ENCODE data around the gene RLN3. TPM values are rescaled to one million over a fixed set of nuclear protein-coding genes. Genes with fewer than 3 reads are reported as not detected.

RLN3 gene
- total and polyA plus RNA-seq, 10 of the 15 experiments (the other 5 are each of a cell fraction or from before 2014, with no cell fraction given) = not detected

DNA sequence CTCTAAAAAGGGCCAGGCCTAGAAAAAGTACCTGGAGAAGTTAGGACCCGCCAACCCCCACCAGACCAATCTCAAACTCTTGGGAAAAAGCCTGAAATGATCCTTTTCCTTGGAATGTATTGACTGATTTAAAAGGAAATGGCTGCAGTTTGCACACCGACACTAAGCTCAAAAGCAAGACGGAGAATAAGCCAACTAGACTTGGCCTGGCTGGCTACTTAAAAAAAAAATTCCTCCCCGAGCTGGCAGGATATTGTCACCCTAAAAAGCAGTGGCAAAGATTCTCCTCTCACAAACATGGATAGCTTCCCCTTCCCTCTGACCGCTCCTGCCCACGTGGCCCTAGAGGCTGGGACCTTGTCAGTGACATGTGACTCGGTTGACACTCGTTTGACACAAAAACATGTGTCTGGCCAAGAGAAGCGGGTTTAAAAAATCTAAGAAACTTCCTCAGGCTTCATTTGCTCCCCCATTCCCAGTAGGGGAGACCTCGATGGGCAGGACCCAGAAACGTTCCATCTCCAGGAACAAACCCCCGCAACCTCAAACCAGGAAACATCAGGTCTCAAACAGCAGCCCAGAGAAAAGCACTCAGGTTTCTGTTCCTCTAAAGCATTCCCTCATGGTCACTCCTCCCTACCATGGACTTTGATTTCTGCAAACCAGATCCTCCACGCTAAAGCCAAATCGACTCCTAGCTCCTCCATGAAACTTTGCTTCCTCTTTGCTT is 23.2 kb upstream of the RLN3 start (continued):
- TF ChIP-seq ZBTB11 (CRISPR knock-in tag; IDR thresholded peaks at IDR 0.05) (no peak), POLR2AphosphoS5 (IDR thresholded peaks at IDR 0.05; ENCODE audit: low read length) (no peak), SMAD5 (IDR thresholded peaks at IDR 0.05; ENCODE audit: low read depth) (no peak), ZNF384 (IDR thresholded peaks at IDR 0.05; ENCODE audit: borderline replicate concordance, low read depth, low read length) (no peak), SMAD1 (IDR thresholded peaks at IDR 0.05; ENCODE audit: low read depth, partially characterized antibody) (no peak), NFYA (IDR thresholded peaks at IDR 0.05; ENCODE audit: borderline replicate concordance, low read depth, low read length) (no peak), HDAC2 (IDR thresholded peaks at IDR 0.05) (no peak), BACH1 (IDR thresholded peaks at IDR 0.05; ENCODE audit: borderline replicate concordance) (no peak), IRF4 (IDR thresholded peaks at IDR 0.05; ENCODE audit: low read depth, low read length) (peak; percentile 57; the same call in 1 of the 2 replicates), TARDBP (IDR thresholded peaks at IDR 0.05; ENCODE audit: borderline replicate concordance) (no peak), POU2F2 (IDR thresholded peaks at IDR 0.05; ENCODE audit: borderline replicate concordance, low read depth, low read length) (no peak), TCF7 (IDR thresholded peaks at IDR 0.05; ENCODE audit: borderline replicate concordance) (no peak)
- TF ChIP-seq, protein P1, sequence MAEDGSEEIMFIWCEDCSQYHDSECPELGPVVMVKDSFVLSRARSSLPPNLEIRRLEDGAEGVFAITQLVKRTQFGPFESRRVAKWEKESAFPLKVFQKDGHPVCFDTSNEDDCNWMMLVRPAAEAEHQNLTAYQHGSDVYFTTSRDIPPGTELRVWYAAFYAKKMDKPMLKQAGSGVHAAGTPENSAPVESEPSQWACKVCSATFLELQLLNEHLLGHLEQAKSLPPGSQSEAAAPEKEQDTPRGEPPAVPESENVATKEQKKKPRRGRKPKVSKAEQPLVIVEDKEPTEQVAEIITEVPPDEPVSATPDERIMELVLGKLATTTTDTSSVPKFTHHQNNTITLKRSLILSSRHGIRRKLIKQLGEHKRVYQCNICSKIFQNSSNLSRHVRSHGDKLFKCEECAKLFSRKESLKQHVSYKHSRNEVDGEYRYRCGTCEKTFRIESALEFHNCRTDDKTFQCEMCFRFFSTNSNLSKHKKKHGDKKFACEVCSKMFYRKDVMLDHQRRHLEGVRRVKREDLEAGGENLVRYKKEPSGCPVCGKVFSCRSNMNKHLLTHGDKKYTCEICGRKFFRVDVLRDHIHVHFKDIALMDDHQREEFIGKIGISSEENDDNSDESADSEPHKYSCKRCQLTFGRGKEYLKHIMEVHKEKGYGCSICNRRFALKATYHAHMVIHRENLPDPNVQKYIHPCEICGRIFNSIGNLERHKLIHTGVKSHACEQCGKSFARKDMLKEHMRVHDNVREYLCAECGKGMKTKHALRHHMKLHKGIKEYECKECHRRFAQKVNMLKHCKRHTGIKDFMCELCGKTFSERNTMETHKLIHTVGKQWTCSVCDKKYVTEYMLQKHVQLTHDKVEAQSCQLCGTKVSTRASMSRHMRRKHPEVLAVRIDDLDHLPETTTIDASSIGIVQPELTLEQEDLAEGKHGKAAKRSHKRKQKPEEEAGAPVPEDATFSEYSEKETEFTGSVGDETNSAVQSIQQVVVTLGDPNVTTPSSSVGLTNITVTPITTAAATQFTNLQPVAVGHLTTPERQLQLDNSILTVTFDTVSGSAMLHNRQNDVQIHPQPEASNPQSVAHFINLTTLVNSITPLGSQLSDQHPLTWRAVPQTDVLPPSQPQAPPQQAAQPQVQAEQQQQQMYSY (CRISPR knock-in tag; IDR thresholded peaks at IDR 0.05) = no peak
- TF ChIP-seq, protein P2, sequence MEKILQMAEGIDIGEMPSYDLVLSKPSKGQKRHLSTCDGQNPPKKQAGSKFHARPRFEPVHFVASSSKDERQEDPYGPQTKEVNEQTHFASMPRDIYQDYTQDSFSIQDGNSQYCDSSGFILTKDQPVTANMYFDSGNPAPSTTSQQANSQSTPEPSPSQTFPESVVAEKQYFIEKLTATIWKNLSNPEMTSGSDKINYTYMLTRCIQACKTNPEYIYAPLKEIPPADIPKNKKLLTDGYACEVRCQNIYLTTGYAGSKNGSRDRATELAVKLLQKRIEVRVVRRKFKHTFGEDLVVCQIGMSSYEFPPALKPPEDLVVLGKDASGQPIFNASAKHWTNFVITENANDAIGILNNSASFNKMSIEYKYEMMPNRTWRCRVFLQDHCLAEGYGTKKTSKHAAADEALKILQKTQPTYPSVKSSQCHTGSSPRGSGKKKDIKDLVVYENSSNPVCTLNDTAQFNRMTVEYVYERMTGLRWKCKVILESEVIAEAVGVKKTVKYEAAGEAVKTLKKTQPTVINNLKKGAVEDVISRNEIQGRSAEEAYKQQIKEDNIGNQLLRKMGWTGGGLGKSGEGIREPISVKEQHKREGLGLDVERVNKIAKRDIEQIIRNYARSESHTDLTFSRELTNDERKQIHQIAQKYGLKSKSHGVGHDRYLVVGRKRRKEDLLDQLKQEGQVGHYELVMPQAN (conservative IDR thresholded peaks at IDR 0.05) = 0 out of 2 replicates have a peak, but pooled peaks have one; percentile 32
- TF ChIP-seq, protein P3, sequence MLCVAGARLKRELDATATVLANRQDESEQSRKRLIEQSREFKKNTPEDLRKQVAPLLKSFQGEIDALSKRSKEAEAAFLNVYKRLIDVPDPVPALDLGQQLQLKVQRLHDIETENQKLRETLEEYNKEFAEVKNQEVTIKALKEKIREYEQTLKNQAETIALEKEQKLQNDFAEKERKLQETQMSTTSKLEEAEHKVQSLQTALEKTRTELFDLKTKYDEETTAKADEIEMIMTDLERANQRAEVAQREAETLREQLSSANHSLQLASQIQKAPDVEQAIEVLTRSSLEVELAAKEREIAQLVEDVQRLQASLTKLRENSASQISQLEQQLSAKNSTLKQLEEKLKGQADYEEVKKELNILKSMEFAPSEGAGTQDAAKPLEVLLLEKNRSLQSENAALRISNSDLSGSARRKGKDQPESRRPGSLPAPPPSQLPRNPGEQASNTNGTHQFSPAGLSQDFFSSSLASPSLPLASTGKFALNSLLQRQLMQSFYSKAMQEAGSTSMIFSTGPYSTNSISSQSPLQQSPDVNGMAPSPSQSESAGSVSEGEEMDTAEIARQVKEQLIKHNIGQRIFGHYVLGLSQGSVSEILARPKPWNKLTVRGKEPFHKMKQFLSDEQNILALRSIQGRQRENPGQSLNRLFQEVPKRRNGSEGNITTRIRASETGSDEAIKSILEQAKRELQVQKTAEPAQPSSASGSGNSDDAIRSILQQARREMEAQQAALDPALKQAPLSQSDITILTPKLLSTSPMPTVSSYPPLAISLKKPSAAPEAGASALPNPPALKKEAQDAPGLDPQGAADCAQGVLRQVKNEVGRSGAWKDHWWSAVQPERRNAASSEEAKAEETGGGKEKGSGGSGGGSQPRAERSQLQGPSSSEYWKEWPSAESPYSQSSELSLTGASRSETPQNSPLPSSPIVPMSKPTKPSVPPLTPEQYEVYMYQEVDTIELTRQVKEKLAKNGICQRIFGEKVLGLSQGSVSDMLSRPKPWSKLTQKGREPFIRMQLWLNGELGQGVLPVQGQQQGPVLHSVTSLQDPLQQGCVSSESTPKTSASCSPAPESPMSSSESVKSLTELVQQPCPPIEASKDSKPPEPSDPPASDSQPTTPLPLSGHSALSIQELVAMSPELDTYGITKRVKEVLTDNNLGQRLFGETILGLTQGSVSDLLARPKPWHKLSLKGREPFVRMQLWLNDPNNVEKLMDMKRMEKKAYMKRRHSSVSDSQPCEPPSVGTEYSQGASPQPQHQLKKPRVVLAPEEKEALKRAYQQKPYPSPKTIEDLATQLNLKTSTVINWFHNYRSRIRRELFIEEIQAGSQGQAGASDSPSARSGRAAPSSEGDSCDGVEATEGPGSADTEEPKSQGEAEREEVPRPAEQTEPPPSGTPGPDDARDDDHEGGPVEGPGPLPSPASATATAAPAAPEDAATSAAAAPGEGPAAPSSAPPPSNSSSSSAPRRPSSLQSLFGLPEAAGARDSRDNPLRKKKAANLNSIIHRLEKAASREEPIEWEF (IDR thresholded peaks at IDR 0.05; ENCODE audit: insufficient replicate concordance, low read depth, low read length) = no peak
